NCI-H1930 (cell line): ENCODE data around the gene CAST.
"Not testable (repeated sequence)": the region's sequence is repeated elsewhere in the genome, so short reads cannot be mapped to it uniquely, and the experiment has no call there.

ENCODE experiments used
- DNase-seq, 2 experiments: peaks; one replicate each; lab custom pipeline; 2025; lab: John Stamatoyannopoulos, UW

CAST gene

DNA sequence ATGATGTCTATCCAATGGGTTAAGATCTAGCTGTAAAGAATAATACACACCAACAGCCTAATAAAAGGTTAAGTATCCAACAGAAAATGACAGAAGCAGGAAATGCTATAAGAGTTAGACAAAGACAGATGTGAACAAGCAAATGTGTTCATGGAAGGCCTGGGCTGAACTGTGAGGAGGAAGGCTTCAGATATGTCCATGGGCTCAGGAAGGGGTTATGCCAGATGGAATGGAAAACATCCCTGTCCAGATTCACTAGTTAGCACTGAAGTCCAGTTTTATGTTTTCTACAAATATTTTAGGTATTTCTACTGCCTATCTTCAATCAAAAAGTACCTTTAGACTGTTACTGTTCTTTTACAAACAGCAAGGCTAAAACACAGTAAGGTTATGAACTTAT lies 118.5 kb downstream of the CAST start:
- DNase-seq, result no peak

DNA sequence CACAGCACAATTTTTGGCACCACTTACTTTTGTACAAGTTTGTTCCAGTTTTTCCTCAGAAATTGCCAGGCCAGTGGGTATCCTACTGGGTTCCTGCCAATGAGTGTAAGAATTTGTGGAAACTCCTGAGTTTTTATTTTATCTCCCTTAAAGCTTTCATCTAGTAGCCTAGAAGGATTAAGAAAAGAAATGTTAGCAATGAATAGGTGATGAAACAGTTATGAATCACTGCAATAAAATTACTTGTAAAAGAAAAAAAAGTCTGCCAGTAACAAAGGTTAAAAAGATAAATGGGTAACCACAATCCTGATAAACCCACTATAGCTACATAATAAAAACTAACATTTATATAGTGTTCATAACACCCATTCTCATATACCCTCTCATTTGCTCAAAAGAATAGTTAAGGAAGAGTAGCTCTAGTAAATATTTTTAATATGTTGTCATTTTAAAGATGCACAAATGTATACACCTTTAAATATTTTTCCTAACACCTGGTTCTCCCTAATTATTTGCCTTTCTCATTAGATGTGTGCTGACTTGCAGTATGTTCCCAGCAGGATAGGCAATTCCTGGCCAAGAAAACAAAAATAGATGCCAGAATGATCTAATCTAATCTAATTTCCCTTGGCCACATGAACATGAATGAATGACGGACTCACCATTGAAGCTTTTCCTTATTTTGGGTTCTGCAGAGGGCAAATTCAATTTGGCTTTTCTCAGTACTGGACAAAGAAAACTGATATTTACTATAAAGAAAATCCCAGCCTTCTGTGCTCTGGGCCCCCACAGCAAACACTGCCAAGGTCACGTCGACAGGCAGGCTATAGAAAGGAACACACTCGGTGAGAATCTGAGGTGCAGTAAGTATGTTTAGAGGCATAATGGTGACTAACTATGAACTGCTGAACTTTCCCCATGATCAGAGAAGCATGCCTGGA lies 119.1 kb downstream of the CAST start:
- DNase-seq, result no peak

DNA sequence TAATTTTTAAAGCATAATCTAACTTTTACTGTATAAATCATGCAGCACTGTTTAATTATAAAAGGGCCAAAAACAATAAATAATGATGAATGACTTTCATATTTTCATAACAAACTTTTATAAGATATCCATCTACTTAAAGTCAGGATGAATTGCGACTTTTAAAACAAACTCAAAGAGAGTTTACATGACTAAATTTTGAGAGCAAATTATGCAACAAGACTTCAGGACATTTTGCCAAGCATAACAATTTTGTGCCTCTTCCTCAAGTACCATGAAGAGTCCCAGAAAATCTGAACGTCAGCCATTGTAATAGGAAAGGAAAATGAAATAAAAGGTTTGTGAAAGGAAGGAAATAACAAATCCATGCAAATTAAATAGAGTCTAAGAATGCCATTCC lies 121.2 kb downstream of the CAST start:
- DNase-seq, result no peak

DNA sequence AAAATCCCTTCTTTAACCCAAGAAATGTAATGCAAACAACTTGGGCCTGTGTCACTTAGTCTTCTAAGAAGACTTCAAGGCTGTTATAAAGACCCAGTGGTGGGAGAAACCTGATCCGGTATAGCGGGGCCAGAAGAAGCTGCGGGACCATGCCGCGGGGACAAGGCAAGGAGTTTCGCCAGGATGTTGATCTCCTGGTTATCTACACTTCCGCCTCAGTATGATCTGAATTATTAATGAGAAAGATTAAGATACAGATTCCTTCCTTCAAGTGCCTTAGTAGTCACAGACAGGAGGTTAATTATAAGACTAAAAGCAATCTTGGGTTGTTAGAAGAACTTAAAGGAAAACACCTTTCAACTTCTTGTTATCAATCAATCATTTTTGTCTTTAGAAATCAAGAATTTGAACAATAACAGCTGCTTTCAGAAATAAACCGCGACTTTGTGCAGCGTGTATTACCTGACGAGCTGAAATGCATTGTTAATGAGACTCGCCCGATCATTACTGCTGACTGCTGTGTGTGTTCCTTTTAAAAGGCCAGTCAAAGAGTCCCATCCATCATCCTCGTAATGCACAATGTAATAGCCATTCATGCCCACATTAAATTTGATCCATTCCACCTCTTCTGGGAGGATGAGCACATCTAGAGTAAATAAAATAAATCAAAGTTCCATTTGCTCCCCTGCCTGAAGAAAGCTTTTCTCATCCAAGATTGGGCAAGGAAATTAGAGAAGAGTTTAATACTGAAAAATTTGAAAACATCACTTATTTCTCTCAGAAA lies 123.3 kb downstream of the CAST start:
- DNase-seq, result peak; percentile 11 to 40

DNA sequence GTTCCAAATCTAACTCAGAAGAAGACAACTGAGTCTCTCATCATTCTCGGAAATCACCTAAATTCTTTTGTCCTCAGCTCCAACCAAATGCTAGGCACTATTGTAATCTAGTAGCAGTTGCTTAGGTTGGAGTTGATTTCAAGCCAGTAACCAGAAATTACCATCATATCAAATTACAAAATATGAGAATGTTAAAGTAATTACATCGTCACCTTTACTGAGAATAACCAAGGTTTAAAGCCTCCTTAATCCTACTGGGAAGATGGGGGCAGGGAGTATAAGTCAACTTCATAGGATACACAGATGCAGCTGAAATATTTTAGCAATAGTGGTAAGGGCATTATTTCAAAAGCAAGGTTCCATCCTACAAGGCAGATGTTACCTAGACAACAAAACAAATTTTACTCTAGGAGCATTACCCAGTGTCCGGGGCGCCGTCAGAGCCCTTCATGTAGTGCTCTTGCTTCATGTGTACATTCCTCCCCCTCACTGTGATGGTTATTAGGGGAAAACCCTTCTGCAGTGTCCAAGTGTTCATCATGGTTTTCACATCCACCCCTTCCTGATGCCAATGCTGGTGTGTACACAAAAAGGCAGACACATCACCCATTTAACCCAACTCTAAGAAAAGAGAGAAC lies 126.1 kb downstream of the CAST start:
- DNase-seq, result no peak

DNA sequence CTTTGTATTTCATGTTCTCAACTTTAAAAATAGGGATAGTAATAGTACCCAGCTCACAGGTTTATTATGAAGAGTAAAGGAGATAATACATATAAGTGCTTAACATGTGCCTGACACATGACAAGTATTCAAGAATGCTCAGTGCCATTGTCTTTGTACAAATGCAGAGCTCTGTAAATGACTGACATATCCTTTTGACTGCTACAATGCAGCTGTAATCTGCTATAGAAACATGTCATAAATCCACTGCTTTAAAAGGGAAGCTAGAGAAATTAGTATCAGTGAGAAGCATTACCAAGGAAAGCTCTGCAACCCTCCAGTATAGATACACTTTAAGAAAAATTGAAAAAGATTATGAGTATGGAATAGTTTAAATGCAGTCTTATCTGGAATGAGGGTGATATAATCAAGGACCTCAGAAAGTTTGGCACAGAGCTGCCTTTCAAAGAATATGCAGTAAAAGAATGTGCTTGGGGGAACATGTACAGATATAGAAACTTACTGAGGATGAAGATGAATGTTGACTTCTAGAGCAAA lies 127.7 kb downstream of the CAST start:
- no peak for DNase-seq

DNA sequence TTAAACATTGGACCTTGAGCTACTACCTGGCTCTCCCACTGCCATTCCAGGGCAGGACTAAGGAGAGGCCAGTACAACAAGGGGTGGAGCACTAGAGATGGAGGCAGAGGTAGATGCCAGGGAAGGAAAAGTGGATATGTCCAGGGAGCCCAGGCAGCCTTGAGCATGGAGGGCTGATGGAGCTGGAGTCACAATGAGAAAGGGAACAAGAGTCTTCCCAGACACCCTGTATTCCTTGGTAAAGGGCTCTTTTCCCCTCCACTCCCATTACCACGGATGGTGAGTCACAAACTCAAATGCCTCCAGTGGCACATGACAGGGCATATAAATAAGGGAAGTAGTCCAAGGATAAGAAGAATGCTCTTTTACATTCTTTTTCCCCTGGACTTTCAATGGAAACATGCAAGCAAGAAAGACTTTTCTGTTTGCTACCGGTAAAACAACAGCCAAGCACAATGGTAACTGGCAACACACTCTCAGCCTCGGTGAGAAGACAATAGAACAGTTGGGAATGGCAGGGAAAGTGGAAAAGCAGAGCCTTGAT lies 128.9 kb downstream of the CAST start:
- peak in 1 of 2 experiments; percentile 24 for DNase-seq

DNA sequence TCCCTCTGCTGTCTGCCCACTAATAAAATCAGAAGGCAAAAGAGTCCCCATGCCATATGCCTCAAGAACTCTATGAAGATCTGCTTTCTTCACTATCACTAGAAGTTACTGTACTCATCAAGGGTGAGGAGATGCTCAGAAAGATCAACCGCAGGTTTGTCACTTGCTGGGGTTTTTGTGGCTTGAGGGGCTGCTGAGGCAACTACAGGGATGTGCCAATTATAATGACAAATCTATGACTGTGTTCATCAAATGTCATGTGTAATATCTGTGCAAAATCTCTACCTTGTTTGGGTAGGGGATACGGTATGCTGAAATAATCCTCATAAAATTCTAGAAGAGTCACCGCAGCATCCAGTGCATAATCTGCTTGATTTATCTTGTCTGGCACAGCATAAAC lies 132.6 kb downstream of the CAST start:
- DNase-seq, result no peak

DNA sequence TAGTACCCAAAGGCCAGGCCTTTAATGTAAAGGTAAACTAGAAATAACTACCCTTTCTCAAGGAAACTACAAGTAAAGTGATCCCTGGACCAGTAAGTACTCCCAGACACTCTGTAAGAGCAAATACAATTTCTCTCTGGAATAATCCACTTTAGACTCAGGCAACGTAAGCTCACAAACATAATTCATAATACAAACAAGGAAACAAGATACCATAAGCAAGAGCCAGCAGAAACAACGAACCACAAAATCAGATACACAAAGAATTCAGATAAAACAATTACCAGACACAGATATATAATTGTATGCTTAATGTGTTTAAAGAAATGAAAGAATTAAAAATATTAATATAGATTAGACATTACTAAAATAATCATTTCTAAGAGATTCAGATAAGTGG lies 133.4 kb downstream of the CAST start:
- DNase-seq, result no peak

DNA sequence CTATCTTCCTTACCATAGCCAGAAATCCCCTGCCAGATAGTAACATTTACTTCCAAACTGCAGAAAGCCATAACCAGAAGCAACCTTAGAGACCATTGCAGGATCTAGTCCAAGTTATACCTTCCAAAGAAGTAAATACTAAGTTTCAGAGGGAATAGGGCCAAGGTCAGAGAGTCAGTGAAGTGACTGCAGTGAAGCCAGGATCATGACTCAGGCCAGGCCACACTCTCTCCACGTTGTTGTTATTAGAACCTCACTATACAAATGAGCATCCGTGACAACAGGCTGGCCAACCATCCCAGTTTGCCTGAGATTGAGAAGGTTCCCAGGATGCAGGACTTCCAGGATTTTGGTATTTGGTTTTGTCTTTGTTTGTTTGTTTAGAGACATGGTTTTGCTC lies 134.3 kb downstream of the CAST start:
- DNase-seq, result no peak

DNA sequence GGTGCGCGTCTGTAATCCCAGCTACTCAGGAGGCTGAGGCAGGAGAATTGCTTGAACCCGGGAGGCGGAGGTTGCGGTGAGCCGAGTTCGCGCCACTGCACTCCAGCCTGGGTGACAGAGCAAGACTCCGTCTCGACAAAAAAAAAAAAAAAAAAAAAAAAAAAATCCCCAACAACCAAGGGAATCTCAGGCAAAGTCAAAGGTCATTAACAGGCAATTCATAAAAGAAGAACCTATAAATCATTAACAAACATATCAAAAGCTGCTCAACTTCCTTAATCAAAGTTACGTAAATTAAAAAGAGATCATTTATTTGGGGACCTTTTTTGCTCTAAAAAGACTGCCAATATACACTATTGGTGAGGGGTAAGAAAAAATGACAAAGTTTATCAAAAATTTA lies 139.5 kb downstream of the CAST start:
- DNase-seq, result not testable (repeated sequence)

DNA sequence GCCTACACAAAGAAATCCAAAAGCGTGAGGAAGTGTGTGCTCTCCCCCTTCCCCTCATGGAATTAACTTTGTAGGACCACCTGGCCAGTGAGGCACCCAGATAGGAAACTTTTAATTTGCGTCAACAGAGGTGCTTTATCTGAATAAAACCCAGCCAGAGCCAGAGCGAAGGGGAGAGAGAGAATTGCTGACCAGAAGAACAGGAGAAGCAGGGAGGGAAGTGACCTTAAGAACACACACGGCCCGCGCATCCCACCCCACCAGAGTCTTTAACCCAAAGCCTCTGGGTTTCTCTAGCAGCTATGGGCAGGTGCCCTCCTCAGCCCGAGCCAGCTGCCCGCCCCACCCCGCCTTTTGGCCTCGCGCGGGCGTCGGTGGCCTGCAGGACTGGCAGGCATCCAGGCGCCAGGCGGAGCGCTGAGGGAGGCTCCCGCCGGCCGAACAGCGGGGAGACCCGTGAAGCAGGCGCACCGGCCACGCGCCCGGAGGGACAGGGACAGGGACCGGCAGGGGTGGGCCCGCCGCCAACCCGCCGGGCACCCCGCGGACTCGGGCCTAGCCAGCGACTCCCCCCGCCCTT lies 145.0 kb downstream of the CAST start:
- peak in 1 of 2 experiments; percentile 14 for DNase-seq

DNA sequence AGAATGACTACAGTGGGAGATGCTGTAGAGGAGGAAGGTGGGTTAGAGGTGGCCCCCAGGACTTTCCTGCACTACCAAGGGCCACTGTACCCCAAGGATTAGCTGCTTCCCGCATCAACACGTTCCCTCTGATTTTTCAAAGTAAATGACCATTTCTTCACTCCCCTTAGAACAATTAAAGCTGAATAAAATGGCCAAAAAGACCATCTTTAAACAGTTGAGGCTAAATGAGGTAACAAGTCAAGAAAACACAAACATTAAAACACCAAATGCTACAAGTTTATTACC lies 146.3 kb downstream of the CAST start:
- DNase-seq, result no peak

DNA sequence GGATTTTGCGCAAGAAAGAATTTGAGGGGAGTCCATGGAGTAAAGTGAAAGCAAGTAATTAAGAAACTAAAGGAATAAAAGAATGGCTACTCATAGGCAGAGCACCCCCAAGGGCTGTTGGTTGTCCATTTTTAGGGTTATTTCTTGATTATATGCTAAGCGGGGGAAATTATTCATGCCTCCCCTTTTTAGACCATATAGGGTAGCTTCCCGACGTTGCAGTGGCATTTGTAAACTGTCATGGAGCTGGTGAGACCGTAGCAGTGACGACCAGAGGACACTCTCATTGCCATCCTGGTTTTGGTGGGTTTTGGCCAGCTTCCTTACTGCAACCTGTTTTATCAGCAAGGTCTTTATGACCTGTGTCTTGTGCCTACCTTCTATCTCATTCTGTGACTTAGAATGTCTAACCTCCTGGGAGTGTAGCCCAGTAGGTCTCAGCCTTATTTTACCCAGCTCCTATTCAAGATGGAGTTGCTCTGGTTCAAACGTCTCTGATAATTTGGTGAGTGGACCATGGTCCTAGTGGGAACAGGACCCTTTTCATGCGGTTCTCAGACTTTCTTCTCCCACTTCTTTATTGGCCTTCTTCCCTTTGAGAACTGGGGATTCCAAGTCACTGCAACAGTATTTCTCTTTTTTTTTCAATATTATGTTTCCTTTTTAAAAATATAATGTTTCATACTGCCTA lies 146.8 kb downstream of the CAST start:
- DNase-seq, result no peak

DNA sequence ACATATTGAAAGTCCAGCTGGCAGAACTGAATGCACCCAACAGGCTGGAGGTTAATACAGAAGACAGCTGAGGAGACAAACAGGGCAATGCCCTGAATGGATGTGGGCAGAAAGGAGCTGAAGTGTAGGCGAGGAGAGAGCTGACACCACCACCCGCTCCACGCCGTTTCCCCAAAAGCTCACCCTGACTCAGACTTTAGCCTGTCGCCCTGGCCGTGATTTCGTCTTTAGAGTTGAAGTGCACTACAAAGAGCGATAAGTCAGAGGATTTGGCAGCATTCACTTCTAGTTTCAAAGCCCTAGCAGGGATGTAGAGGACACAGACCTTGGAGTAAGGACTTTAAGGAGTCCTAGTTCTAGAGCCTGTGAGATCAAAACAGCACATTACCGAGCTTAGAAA lies 147.7 kb downstream of the CAST start:
- no peak for DNase-seq

DNA sequence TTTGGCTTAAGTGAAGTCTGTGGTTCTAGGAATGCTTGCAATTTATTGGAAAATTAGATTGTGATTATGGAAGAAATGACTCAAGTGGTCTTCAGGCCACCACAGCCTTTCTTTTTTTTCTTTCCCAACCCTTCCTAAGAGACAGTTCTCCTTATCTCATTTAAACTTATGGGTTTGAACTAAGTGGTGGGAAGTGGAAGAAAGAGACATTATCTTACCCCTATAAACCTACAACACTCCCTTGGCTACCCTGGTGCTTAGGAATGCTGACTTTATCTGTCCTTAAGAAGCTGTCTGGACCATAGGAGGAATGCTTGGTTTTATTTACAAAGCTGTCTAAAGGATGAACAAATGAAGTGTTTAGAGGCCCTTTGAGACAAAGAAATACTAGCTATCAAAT lies 150.7 kb downstream of the CAST start:
- DNase-seq, result no peak

DNA sequence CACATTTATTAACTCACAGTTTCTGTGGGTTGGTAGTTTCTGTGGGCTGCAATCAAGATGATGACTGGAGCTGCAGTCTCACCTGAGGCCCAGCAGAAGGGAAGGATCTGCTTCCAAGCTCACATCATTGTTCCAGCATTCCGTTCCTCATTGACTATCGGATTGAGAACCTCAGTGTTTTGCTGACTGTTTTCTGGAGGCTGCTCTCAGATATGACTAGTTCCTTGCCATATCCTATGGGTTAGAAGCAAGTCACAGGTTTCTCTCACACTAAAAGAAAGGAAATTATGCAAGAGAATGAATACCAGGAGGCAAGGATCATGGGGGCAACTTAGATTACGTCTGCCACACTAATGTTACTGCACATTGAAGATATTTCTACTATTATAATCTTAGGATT lies 151.9 kb downstream of the CAST start:
- no peak for DNase-seq

DNA sequence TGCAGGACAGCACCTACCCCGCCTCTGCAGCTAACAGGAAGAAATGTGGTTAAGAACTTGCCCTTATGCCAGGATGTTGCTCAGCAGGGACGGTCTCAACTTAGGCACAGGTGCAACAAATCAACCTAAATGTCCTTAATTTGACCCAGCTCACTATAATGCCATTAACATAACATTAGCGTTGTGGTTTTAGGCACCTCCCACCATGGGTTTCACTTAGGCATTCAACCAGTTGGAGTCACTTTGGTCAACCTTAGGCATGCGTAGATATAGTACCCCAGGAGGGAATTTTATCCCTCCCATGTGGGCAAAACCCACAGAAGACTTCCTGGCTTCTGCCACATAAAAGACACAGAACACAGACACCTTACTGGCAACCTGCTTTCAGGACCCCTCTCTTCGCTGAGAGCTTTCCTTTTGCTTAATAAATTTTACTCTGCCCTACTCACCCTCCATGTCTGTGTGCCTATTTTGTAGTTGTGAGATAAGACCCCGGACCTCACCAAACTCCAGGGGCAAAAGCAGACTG lies 154.3 kb downstream of the CAST start:
- DNase-seq, result no peak

DNA sequence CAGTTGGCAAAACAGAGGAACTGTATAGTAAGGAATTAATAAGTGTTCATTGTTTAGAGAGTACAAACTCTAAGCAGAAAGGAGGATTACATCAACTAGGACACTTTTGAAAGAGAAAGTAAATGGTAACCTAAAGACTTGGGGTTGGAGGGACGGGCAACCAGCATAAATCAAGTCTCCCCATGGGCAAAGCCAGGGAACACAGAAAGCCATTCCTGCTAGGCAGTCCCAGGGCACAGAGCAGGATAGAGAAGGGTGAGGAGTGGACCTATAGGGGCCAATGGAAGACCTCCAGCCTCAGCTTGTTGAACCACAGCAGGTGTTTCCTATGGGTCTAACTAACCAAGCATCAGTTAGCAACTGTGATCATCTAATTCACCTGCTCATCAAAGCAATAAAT lies 154.8 kb downstream of the CAST start:
- DNase-seq, result no peak

DNA sequence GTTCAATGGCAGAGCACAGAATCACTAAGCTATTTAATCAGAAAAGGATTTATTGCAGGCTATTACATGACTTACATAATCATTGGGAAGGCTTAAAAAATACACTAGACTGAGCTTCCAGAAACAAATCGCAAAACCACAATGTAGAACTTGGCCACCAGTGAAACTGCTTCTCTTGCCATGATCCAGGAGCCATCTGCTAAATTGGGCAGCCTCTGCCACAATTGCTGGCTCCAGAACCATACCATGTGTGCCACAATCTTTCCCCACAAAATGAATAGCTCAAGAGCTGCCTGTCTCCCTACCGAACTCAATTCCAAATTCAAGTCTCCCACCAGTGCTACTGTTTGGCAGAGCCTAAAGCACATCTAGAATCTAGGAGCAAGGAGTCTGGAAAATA lies 155.3 kb downstream of the CAST start:
- no peak for DNase-seq

DNA sequence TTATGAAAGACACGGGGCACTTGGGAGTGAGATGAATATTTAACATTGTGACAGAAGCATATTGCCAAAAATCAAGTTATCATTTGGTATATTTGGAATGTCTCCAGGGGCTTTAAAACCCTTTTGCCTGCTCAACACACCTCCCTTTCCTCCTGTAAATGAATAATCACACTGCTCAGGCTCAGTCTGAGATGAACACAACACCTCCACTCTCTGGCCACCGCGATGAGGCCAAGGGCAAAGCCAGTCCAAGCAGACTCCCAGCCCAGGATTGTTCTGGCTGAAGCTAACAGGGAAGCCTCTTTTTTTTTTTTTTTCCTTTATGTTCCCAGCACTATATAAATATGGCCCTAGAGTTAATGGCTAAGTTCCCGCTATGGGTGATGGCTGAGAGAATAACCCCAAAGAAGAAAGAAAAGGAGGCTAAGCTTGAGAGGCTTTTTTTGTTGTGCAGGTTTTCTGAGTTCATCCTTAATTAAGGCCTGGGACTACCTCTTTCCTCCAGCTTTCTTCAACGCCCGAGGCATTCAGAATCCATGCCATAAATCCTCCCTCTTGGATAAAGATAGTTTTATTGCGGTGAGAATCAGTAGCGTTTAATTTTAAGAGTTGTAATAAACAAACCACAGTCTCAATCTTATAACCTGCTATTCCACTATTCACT lies 156.1 kb downstream of the CAST start:
- no peak for DNase-seq
